GM21515 (cell line): ENCODE results near the gene MPZL3.
A peak's percentile ranks its signal among the peaks of the same experiment; 100 is the strongest.

Experiments
- ATAC-seq: cut with Tn5 transposase; IDR thresholded peaks from one replicate; pipeline ENCODE4 v1.9.1; 2021; ENCODE audit not compliant: unreplicated experiment

The MPZL3 gene

GRCh38 chr11:118232659-118233058 lies 19.5 kb downstream of the MPZL3 start:
- no peak for ATAC-seq

GRCh38 chr11:118231461-118231860 lies 20.7 kb downstream of the MPZL3 start:
- no peak for ATAC-seq

GRCh38 chr11:118230088-118230487 lies 22.1 kb downstream of the MPZL3 start:
- ATAC-seq: no peak

GRCh38 chr11:118229274-118229847 lies 22.8 kb downstream of the MPZL3 start:
- no peak for ATAC-seq

- ATAC-seq: peak; percentile 54
These were observed 24.0 kb downstream of the MPZL3 start for GRCh38 chr11:118227865-118228785.

GRCh38 chr11:118226781-118227180 lies 25.4 kb downstream of the MPZL3 start:
- no peak for ATAC-seq

GRCh38 chr11:118226296-118226695 lies 25.9 kb downstream of the MPZL3 start:
- no peak for ATAC-seq

- no peak for ATAC-seq
These were observed 27.5 kb downstream of the MPZL3 start, which contains the start of gene JAML for GRCh38 chr11:118224511-118225188. Gene JAML (minus strand): TSS chr11:118225011. CDS start chr11:118214866, 10,145 bp downstream.

- ATAC-seq: no peak
These were observed 28.2 kb downstream of the MPZL3 start for GRCh38 chr11:118223992-118224391.

- ATAC-seq: no peak
These were observed 28.6 kb downstream of the MPZL3 start for GRCh38 chr11:118223570-118223969.

- ATAC-seq: no peak
These were observed 29.7 kb downstream of the MPZL3 start for GRCh38 chr11:118222437-118222836.

GRCh38 chr11:118221419-118221818 lies 30.7 kb downstream of the MPZL3 start:
- no peak for ATAC-seq

GRCh38 chr11:118219732-118220131 lies 32.4 kb downstream of the MPZL3 start:
- no peak for ATAC-seq

GRCh38 chr11:118219244-118219643 lies 32.9 kb downstream of the MPZL3 start:
- no peak for ATAC-seq

GRCh38 chr11:118217575-118217974 lies 34.6 kb downstream of the MPZL3 start:
- ATAC-seq: no peak

GRCh38 chr11:118216621-118217481 lies 35.3 kb downstream of the MPZL3 start:
- ATAC-seq: peak; percentile 34

- ATAC-seq: no peak
These were observed 36.4 kb downstream of the MPZL3 start for GRCh38 chr11:118215765-118216164.

- no peak for ATAC-seq
These were observed 36.9 kb downstream of the MPZL3 start for GRCh38 chr11:118215262-118215661.

GRCh38 chr11:118214210-118214914 lies 37.8 kb downstream of the MPZL3 start:
- peak; percentile 55 for ATAC-seq

GRCh38 chr11:118213781-118214180 lies 38.4 kb downstream of the MPZL3 start:
- no peak for ATAC-seq
